22Rv1 (cell line): ENCODE measurements around the gene BASP1.

Source experiments
- H3K27ac ChIP-seq: fragments of 450-650 bp; 2 replicates; pipeline ENCODE4 v1.5.1; 2017
- ZFX ChIP-seq: fragments of 450-650 bp; IDR thresholded peaks from 2 replicates; pipeline ENCODE4 v1.6.1; 2017; ENCODE audit warnings: antibody characterized with exemption, borderline replicate concordance
- TF ChIP-seq, protein P1 (sequence below): fragments of 450-650 bp; IDR thresholded peaks from 2 replicates; pipeline ENCODE4 v1.5.1; 2017; ENCODE audit warnings: mild to moderate bottlenecking

The BASP1 gene

DNA sequence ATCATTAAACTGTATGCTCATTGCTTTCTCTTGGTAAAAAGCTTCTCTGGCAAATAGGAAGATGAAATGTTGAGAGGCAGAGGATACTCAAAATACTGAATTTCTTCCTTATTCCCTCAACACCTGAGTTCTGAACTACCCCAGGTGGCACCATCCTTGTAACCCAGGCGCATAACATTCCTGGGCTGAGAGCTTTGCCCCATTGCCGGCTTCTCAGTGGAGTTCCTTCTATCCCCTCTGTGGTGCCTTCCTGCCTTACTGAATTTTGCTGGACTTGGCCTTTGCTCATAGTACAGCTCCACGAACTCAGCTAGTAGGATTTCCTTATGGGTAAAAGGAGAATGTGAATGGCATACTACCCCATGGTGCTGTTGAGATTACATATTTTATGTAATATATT lies 54.7 kb downstream of the BASP1 start:
- no peak for TF ChIP-seq ZFX
- TF ChIP-seq, protein P1, sequence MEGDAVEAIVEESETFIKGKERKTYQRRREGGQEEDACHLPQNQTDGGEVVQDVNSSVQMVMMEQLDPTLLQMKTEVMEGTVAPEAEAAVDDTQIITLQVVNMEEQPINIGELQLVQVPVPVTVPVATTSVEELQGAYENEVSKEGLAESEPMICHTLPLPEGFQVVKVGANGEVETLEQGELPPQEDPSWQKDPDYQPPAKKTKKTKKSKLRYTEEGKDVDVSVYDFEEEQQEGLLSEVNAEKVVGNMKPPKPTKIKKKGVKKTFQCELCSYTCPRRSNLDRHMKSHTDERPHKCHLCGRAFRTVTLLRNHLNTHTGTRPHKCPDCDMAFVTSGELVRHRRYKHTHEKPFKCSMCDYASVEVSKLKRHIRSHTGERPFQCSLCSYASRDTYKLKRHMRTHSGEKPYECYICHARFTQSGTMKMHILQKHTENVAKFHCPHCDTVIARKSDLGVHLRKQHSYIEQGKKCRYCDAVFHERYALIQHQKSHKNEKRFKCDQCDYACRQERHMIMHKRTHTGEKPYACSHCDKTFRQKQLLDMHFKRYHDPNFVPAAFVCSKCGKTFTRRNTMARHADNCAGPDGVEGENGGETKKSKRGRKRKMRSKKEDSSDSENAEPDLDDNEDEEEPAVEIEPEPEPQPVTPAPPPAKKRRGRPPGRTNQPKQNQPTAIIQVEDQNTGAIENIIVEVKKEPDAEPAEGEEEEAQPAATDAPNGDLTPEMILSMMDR: no peak
- H3K27ac ChIP-seq: no peak overlapping the region

DNA sequence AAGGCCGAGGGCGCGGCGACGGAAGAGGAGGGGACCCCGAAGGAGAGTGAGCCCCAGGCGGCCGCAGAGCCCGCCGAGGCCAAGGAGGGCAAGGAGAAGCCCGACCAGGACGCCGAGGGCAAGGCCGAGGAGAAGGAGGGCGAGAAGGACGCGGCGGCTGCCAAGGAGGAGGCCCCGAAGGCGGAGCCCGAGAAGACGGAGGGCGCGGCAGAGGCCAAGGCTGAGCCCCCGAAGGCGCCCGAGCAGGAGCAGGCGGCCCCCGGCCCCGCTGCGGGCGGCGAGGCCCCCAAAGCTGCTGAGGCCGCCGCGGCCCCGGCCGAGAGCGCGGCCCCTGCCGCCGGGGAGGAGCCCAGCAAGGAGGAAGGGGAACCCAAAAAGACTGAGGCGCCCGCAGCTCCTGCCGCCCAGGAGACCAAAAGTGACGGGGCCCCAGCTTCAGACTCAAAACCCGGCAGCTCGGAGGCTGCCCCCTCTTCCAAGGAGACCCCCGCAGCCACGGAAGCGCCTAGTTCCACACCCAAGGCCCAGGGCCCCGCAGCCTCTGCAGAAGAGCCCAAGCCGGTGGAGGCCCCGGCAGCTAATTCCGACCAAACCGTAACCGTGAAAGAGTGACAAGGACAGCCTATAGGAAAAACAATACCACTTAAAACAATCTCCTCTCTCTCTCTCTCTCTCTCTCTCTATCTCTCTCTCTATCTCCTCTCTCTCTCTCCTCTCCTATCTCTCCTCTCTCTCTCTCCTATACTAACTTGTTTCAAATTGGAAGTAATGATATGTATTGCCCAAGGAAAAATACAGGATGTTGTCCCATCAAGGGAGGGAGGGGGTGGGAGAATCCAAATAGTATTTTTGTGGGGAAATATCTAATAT lies 58.1 kb downstream of the BASP1 start:
- TF ChIP-seq, protein P1: no peak
- no peak for TF ChIP-seq ZFX
- H3K27ac ChIP-seq: no peak overlapping the region

DNA sequence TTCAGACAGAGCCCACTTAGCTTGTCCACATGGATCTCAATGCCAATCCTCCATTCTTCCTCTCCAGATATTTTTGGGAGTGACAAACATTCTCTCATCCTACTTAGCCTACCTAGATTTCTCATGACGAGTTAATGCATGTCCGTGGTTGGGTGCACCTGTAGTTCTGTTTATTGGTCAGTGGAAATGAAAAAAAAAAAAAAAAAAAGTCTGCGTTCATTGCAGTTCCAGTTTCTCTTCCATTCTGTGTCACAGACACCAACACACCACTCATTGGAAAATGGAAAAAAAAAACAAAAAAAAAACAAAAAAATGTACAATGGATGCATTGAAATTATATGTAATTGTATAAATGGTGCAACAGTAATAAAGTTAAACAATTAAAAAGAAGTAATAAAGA lies 59.0 kb downstream of the BASP1 start:
- TF ChIP-seq, protein P1: no peak
- TF ChIP-seq ZFX: no peak

DNA sequence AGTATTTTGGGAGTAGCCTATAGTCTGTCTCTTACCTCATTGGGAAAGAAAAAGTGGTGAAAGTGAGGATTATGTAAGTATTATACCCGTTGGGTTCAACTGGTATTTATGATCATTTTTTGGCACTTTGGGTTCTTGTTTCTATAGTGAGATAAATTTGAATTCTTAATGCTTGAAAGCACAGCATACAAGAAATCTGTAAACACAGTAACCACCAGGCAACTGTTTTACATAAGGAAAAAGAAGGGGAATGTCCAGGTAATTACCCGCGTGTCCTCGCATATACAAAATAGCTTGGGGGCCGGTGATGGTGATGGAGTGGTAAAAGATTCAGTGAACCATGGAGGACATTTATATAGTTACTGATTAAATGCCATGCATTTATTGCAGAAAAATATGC lies 60.5 kb downstream of the BASP1 start:
- no peak overlapping the region for H3K27ac ChIP-seq
- no peak for TF ChIP-seq ZFX
- TF ChIP-seq, protein P1: no peak

More for the DNA sequence above, 59.0 kb downstream of the BASP1 start:
- H3K27ac ChIP-seq: no peak overlapping the region

DNA sequence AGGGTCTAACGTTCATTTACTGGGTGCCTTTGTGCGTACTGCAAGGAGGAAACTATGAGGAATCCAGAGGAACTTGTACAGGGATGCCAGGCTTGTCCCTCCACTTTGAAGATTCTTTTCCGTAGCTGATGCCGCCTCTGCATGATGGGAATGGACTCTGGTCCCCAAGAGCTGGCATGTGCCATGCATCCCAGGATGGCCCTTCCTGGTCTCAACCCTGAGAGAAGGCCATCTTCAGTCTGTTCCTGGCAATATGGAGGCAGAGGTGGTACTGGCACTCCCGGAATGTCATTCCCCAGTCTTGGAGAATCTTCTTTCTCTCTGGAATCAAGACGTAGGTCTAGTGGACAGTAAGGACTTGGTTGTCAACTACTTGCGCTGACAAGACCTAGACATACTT lies 61.5 kb downstream of the BASP1 start:
- H3K27ac ChIP-seq: no peak overlapping the region
- TF ChIP-seq ZFX: no peak
- TF ChIP-seq, protein P1: no peak

DNA sequence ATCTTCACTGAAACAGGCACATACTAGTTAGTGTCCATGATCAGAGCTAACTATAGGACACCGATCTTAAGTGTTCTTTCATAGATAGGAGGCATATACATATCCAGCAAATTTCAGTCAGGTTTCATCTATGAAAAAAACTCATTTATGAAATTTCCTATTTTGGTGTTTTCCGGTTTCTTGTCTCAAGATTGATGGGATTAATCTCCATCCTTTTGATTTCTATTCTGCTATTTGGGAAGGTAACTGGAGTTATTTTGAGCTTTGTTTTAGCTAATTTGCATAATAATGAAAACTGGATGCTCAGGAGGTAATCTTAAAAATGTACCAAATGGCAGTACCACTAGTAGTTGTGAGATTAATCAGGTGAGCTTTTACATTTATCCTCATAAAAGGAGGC lies 62.1 kb downstream of the BASP1 start:
- no peak overlapping the region for H3K27ac ChIP-seq
- TF ChIP-seq, protein P1: no peak
- TF ChIP-seq ZFX: no peak

DNA sequence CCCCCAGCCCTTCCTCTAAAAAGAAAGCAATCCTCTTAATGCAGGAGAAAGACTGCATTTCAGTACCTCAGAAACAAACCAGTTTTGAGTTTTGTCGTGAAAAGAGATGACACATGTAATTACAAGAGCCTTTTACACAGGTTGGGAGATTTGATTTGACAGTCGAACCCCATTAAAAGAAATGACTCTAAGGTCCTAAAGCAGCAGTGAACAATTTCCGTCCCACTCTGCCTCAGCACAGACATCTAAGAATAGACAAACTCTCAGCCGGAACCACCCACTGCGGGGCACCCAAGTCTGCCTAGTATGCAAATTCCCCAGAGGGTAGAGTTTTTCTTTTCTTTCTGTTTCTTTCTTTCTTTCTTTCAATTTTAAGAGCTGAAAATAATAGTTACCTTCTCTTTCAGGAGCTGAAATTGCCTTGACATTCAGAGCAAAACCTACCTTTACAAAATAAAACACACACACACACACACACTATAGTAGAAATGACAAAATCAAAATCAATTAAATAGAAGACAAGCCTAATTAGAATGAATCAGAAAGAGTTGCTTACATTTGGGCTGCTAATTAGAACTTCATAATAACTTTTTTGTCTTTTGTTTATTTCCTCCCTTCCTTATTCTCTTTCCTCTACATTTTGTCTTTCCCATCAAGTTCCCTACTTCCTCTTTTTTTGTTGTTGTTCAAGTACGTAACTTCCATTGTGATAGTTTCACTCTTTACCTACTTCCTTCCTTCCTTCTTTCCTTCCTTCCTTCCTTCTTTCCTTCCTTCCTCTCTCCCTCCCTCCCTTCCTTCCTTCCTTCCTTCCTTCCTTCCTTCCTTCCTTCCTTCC lies 65.1 kb downstream of the BASP1 start:
- TF ChIP-seq ZFX: no peak
- TF ChIP-seq, protein P1: no peak
- H3K27ac ChIP-seq: no peak overlapping the region
